NK-92 (cell line): ENCODE measurements around the gene IL6ST.
"Not testable (repeated sequence)": the region's sequence is repeated elsewhere in the genome, so short reads cannot be mapped to it uniquely, and the experiment has no call there.

Experiments
- DNase-seq: peaks from one replicate; lab custom pipeline; 2025; ENCODE audit not compliant: unreplicated experiment; lab: John Stamatoyannopoulos, UW

Gene IL6ST

DNA sequence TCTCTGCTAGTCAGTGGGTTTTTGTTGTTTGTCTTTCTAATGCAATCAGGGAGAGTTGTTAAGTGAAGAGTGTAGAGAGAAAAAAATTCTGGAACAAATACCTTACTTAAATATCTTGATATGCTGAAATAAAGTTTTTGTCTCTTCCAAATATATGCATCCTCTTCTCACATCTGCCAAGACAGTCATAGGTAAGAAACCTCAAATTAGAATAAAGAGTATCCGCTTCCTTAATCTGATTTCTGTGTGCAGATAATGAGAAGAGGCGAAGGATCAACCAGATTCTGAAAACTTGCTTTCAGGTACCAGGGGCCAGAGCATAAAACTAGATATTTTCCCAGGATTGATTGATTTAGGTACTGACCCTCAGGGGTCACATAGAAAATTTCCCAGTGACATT is 11.3 kb upstream of the IL6ST start:
- DNase-seq, result no peak

- DNase-seq, result no peak
Observed at GRCh38 chr5:56004874-56005273, 10.1 kb upstream of the IL6ST start.

GRCh38 chr5:56003679-56004078 is 8.9 kb upstream of the IL6ST start:
- DNase-seq, result no peak

- no peak for DNase-seq
Observed at GRCh38 chr5:56003179-56003578, 8.4 kb upstream of the IL6ST start.

DNA sequence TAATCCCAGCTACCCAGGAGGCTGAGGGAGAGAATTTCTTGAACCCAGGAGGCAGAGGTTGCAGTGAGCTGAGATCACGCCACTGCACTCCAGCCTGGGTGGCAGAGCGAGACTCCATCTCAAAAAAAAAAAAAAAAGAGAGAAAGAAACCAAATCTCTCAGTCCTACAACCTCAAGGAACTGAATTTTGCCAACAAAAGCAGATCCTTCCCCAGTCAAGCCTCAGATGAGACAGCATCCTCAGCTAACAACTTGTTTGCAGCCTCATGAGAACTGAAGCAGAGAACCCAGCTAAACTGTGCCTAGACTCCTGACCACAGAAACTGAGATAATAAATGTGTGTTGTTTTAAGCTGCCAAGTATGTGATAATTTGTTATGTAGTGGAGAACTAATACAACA is 7.5 kb upstream of the IL6ST start:
- no peak for DNase-seq

GRCh38 chr5:56000221-56000620 is 5.5 kb upstream of the IL6ST start:
- DNase-seq, result not testable (repeated sequence)

- no peak for DNase-seq
Observed at GRCh38 chr5:55998966-55999365, 4.2 kb upstream of the IL6ST start.

GRCh38 chr5:55997742-55998351 is 3.1 kb upstream of the IL6ST start:
- no peak for DNase-seq

DNA sequence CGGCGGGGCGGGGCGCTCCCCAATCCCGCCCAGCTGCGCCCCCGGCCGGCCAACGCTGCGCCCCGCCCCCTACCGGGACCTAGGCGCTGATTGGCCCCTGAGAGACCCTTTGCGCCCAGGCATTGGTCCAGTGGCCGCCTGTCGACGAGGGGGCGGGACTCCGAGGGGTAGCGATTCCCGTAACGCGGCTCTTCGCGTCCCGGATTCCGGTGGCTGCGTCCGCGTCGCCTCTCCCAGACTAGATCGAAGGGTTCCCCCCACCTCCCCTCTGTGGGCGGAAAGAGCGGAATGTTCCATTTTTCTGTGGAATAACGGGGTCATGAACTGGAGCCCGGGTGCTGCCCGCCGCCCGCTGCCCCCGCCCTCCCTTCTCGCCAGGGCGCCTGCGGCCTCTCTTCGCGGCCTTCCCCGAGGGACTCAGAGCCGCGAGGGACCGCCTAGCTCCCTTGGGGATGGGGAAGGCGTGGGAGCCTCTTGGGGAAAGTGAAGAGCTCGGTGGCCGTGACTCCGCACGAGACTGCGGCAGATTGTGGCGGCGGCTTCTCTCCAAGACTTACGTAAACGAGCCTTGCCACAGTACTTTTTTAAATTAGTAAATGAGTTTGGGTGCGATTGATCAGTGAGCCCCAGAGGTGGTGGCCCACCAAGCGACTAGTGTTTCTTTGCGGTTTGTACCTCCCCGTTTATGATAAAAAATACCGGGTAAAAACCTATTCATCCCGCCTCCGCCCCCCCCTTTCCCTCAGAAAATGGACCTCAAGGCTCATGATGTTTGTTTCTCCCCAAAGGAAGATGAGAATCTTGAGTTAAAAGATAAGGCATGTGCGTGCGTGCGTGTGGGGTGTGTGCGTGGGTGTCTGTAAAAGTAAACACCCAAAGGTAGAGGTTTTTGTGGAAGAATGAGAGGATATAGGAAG is 493 bp upstream of the IL6ST start:
- peak; percentile 76 for DNase-seq

DNA sequence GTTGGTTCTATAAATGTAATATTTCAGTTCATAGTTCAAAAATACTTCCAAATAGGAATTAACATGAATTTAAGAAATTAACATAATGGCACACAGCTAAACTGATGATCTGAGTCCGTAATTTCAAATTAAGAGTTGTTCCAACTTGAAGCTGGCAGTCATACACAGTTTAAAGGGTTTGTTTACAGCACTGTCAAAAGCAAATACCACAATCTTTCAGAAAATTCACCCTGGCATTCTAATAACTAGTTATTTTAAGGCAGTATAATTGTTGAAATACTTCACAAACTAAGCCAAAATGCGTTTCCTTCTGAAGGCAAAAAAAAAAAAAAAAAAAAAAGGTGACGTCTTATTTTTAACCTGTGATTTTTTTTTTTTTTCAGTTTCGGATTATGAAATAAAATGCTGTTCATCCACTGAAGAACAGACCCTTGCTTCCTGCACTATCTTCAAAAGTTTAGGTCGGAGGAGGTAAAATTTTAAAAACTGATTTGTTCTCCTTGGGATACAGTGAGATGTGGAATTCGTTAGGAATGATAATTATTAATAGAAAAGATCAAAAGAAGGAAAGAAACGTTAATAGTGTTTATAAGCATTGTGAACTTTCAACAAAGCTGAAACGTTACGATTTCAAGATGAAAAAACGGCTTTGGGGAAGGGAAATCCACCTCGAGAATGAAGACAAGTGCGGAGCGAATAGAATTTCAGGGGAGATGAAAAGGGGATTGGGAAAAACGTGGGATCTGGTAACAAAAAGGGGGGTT is 850 bp downstream of the IL6ST start:
- DNase-seq, result no peak

GRCh38 chr5:55993013-55993412 is 1.8 kb downstream of the IL6ST start:
- no peak for DNase-seq

GRCh38 chr5:55991768-55992486 is 2.8 kb downstream of the IL6ST start:
- DNase-seq, result no peak

GRCh38 chr5:55990895-55991294 is 3.9 kb downstream of the IL6ST start:
- DNase-seq, result not testable (repeated sequence)

GRCh38 chr5:55989860-55990259 is 4.9 kb downstream of the IL6ST start:
- DNase-seq, result no peak

DNA sequence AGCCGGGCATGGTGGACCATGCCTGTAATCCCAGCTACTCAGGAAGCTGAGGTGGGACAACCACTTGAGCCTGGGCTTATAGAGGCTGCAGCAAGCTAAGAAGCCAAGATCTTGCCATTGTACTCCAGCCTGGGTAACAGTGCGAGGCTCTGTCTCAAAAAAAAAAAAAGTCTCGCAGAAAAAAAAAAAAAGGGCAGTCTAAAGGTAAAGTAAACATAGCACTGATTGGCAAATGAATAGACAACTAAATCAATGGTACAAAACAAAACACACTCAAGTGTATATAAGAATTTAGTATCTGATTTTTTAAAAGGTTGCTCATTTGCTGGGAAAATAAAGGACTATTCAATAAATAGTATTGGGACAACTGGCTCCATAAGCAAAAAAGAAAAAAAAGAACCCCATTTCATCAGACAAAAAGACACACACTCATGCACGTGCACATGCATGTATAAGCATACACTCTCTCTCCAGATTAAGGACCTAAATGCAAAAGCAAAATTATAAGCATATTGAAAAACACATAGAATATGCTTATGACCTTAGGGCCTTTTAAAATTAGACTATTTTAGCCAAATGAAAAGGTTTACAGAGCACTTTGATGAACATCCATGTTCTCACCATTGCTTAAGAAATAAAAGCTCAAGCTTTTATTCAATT is 5.7 kb downstream of the IL6ST start:
- DNase-seq, result no peak

DNA sequence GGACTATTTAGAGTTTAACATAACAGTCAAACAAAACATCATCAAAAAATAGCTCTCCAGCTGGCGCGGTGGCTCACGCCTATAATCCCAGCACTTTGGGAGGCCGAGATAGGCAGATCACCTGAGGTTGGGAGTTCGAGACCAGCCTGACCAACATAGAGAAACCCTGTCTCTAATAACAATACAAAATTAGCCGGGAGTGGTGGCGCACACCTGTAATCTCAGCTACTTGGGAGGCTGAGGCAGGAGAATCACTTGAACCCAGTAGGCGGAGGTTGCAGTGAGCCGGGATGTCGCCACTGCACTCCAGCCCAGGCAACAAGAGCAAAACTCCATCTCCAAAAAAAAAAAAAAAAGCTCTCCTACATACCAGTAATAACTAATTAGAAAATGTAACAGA is 6.3 kb downstream of the IL6ST start:
- not testable (repeated sequence) for DNase-seq

DNA sequence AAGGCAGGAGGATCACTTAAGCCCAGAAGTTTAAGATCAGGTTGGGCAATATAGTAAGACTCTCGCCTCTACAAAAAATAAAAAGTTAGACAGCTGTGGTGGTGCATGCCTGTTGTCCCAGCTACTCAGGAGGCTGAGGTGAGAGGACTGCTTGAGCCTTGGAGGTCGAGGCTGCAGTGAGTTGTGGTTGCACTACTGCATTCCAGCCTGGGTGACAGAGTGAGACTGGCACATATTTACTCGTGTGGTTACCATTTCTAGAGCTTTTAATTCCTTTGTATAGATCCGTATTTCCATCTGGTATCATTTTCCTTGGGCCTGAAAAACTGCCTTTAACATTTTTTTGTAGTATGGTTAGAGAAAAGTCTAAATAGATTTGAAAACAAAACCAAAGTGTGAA is 7.8 kb downstream of the IL6ST start:
- no peak for DNase-seq

DNA sequence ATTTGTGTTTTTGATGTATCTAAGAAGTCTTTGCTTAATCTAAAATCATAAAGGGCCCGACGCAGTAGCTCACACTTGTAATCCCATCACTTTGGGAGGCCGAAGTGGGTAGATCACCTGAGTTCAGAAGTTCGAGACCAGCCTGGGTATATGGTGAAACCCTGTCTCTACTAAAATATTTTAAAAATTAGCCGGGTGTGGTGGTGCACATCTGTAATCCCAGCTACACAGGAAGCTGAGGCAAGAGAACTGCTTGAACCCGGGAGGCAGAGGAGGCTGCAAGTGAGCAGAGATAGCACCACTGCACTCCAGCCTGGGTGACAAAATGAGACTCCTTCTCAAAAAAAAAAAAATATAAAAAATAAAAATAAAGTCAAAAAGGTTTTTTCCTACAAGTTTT is 9.6 kb downstream of the IL6ST start:
- DNase-seq, result no peak

- no peak for DNase-seq
Observed at GRCh38 chr5:55983986-55984385, 10.8 kb downstream of the IL6ST start.

GRCh38 chr5:55982957-55983381 is 11.8 kb downstream of the IL6ST start:
- DNase-seq, result no peak

DNA sequence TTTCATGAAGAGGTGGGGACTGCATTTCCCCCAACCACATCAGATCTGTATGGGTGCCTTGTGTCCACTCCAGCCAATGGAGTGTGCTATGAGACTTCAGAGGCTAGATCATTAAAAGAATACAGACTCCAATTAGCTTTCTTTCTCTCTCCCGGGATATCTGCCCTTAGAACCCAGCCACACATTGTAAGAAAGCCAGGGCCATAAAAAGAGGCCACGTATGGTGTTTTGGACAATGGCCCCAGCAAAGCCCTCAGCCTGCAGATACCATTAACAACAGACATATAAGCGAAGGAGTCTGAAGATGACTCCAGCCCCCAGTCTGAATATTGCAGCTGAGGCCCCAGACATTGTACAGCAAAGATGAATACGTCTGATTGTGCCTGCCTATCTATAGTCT is 21.5 kb downstream of the IL6ST start:
- DNase-seq, result no peak
